Measurements from ENCODE around the gene MEGF10.

GRCh38 chr5:127430627-127431026 is 140.0 kb downstream of the MEGF10 start:
- TF ChIP-seq RAD21 (IDR thresholded peaks at IDR 0.05; ENCODE audit: low read depth) (no peak), MAX (IDR thresholded peaks at IDR 0.05) (no peak), TCF12 (IDR thresholded peaks at IDR 0.05; ENCODE audit: low read depth) (no peak), EP300 (IDR thresholded peaks at IDR 0.05; ENCODE audit: borderline replicate concordance) (no peak), YY1 (IDR thresholded peaks at IDR 0.05; ENCODE audit: low read depth) (no peak)
